ENCODE measurements around the gene PRR19. TPM values are rescaled to one million over a fixed set of nuclear protein-coding genes. Genes with fewer than 3 reads are reported as not detected.
A peak's percentile ranks its signal among the peaks of the same experiment; 100 is the strongest.

PRR19 gene
- total RNA-seq, 1 donor from 2014 or later, result 2.0 TPM

DNA sequence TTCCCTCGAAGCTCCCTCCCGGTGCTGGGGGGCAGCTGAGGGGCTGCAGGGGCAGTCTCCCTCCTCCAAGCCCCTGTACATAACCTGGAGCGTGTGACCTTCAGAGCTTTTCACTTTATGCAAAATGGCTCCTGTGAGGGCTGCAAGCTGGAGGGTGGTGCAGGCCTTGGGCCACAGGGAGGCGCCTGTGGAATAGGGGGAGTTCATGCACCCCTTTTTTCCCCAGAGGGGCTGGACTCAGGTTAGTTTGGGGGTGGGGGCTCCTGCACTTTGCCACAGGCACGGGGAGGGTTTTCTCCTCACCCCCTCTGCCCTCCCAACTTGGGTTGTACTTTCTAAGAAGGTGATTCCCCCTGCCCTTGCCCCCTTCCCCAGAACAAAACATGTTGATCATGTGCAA, 6.6 kb upstream of the PRR19 start:
- Mint-ChIP-seq H3K27ac (ENCODE audit: unreplicated experiment) (no peak overlapping the region), H3K27me3 (ENCODE audit: unreplicated experiment) (no peaks in the 10 kb centered on the region), H3K9me3 (ENCODE audit: unreplicated experiment) (no peaks in the 10 kb centered on the region), H3K36me3 (ENCODE audit: unreplicated experiment) (peaks cover 24% of the 10 kb centered on the region), H3K4me3 (ENCODE audit: unreplicated experiment) (no peak overlapping the region), H3K4me1 (ENCODE audit: unreplicated experiment) (peaks cover 1% of the 10 kb centered on the region)
- no peak for DNase-seq (ENCODE audit: extremely low spot score, unreplicated experiment)
- no peak for TF ChIP-seq CTCF (IDR thresholded peaks at IDR 0.05)

DNA sequence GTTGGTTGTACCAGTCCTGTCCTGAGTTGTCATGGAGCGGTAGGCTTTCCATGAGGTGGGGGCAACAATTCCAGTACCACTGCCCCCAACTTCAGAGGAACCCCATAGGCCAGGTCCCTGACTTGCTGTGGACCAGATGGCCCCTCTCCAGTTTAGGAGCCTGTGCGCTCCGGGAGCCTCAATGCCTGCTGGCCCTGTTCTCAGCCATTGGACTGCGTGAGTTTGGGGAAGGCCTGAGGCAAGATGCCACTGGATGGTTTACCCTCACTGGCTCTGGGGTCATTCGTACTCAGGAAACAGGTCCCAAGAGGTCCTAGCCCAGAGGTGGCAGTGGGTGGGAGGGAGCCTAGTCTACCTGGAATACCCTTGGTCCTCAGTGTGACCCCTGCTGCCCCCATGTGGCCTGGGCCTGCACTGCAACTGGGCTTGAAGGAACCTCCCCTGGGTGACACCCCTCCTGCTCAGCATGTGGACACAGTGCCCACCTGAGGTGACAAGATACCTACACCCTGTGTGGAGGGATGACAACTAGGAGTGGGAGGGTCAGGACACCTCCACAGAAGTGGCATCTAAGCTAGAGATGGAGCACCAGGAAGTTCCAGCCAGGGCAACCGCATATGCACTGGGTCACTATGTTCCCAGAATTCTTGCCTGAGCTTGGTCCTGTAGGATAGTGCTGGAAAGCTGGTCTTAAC, 6.0 kb upstream of the PRR19 start:
- H3K4me3 Mint-ChIP-seq (ENCODE audit: unreplicated experiment), result no peak overlapping the region
- TF ChIP-seq CTCF (IDR thresholded peaks at IDR 0.05), result peak; percentile 87
- H3K36me3 Mint-ChIP-seq (ENCODE audit: unreplicated experiment), result peaks cover 24% of the 10 kb centered on the region
- no peaks in the 10 kb centered on the region for H3K27me3 Mint-ChIP-seq (ENCODE audit: unreplicated experiment)
- H3K9me3 Mint-ChIP-seq (ENCODE audit: unreplicated experiment), result no peaks in the 10 kb centered on the region
- H3K27ac Mint-ChIP-seq (ENCODE audit: unreplicated experiment), result no peak overlapping the region
- H3K4me1 Mint-ChIP-seq (ENCODE audit: unreplicated experiment), result peaks cover 1% of the 10 kb centered on the region
- DNase-seq (ENCODE audit: extremely low spot score, unreplicated experiment), result peak; percentile 94

DNA sequence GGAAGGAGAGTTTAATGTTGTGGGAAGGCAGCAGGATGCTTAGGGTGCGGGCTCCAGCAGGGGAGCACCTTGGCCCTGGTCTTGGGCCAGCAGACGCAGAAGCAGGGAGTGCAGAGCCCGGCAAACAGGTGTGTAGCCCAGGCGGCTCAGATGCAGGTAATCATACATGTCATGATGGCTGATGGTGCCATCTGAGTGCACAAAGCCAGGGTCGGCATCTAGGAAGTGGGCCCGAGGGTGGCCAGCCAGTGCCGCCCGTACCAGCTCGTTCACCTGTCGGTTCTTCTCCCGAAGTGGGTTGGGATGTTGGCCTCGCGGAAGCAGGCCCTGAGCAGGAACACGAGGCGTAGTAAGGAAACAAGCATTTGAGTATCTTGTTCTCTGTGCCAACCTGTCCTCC, 4.9 kb upstream of the PRR19 start:
- peaks cover 12% of the 10 kb centered on the region for H3K4me1 Mint-ChIP-seq (ENCODE audit: unreplicated experiment)
- no peak overlapping the region for H3K4me3 Mint-ChIP-seq (ENCODE audit: unreplicated experiment)
- no peaks in the 10 kb centered on the region for H3K27me3 Mint-ChIP-seq (ENCODE audit: unreplicated experiment)
- DNase-seq (ENCODE audit: extremely low spot score, unreplicated experiment), result no peak
- peaks cover 16% of the 10 kb centered on the region for H3K36me3 Mint-ChIP-seq (ENCODE audit: unreplicated experiment)
- TF ChIP-seq CTCF (IDR thresholded peaks at IDR 0.05), result no peak
- no peaks in the 10 kb centered on the region for H3K9me3 Mint-ChIP-seq (ENCODE audit: unreplicated experiment)
- H3K27ac Mint-ChIP-seq (ENCODE audit: unreplicated experiment), result no peak overlapping the region

GRCh38 chr19:42303101-42303464, 1.2 kb downstream of the PRR19 start:
- no peak for DNase-seq (ENCODE audit: extremely low spot score, unreplicated experiment)
- H3K36me3 Mint-ChIP-seq (ENCODE audit: unreplicated experiment), result peaks cover 5% of the 10 kb centered on the region
- H3K27ac Mint-ChIP-seq (ENCODE audit: unreplicated experiment), result peak overlapping the region; percentile 8
- H3K4me3 Mint-ChIP-seq (ENCODE audit: unreplicated experiment), result peak overlapping the region; percentile 87
- H3K9me3 Mint-ChIP-seq (ENCODE audit: unreplicated experiment), result no peaks in the 10 kb centered on the region
- H3K4me1 Mint-ChIP-seq (ENCODE audit: unreplicated experiment), result peaks cover 24% of the 10 kb centered on the region
- H3K27me3 Mint-ChIP-seq (ENCODE audit: unreplicated experiment), result no peaks in the 10 kb centered on the region
- TF ChIP-seq CTCF (IDR thresholded peaks at IDR 0.05), result no peak

- Mint-ChIP-seq H3K27ac (ENCODE audit: unreplicated experiment) (no peak overlapping the region), H3K4me3 (ENCODE audit: unreplicated experiment) (no peak overlapping the region), H3K36me3 (ENCODE audit: unreplicated experiment) (peaks cover 5% of the 10 kb centered on the region), H3K9me3 (ENCODE audit: unreplicated experiment) (no peaks in the 10 kb centered on the region), H3K4me1 (ENCODE audit: unreplicated experiment) (peaks cover 24% of the 10 kb centered on the region), H3K27me3 (ENCODE audit: unreplicated experiment) (no peaks in the 10 kb centered on the region)
- no peak for TF ChIP-seq CTCF (IDR thresholded peaks at IDR 0.05)
- no peak for DNase-seq (ENCODE audit: extremely low spot score, unreplicated experiment)
Measured at GRCh38 chr19:42303876-42304275, 1.9 kb downstream of the PRR19 start.

All from osteocyte (in vitro differentiated cells).